A673 (cell line): ENCODE measurements around the gene GNAT1.

Experiments used
- EZH2 ChIP-seq: fragments of 200-600 bp; sonication (generic); IDR thresholded peaks from 2 replicates; pipeline ENCODE4 v1.6.1; 2017; ENCODE audit warnings: borderline replicate concordance, low read depth, mild to moderate bottlenecking, mixed read lengths, antibody characterized with exemption, low read length; ENCODE audit not compliant: poor library complexity, severe bottlenecking
- TF ChIP-seq, protein P1 (sequence below): fragments of 300-800, 200-600 bp; sonication (generic); conservative IDR thresholded peaks from 2 replicates; pipeline ENCODE4 v1.5.1; 2017; ENCODE audit warnings: low read depth, mild to moderate bottlenecking, antibody characterized with exemption, low read length, moderate library complexity, mixed read lengths

DNA sequence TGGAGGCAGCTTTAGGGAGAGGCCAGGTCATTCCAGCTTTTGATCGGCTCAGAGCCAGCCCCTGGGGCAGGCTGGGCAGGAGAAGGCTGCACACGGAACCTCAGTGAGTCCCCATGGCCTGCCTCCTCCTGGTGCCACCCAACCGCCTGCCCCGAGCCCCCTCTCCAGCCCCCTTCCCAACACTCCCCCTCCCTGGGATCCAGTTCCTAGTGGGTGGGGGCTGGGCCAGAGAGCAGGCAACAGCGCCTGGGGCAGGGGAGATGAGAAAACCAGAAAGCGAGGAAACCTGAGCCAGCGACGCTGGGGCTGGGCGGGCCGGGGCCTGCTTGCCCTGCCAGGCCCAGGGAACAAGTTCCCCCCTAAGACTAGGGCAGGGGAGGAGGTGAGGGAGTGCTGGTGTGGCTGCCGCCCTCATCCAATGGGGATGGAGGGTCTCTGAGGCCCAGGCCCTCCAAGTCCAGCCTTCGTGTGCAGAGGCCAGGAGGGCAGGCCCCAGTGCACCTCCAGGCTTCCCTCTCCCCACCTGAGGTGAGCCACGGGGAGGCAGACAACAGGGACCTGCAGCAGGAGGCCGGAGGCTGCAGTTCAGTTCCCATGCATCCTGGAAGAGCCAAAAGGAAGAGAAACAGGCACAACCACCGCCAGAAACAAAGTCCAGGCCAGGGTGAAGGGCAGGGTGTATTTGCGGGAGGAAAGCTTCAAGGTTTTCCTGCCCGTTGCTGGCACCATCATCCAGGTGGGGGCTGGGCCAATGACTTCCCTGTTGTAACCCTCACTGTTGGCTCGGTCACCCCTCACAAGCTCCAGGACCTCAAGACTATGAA lies 40.3 kb upstream of the GNAT1 start:
- TF ChIP-seq, protein P1, sequence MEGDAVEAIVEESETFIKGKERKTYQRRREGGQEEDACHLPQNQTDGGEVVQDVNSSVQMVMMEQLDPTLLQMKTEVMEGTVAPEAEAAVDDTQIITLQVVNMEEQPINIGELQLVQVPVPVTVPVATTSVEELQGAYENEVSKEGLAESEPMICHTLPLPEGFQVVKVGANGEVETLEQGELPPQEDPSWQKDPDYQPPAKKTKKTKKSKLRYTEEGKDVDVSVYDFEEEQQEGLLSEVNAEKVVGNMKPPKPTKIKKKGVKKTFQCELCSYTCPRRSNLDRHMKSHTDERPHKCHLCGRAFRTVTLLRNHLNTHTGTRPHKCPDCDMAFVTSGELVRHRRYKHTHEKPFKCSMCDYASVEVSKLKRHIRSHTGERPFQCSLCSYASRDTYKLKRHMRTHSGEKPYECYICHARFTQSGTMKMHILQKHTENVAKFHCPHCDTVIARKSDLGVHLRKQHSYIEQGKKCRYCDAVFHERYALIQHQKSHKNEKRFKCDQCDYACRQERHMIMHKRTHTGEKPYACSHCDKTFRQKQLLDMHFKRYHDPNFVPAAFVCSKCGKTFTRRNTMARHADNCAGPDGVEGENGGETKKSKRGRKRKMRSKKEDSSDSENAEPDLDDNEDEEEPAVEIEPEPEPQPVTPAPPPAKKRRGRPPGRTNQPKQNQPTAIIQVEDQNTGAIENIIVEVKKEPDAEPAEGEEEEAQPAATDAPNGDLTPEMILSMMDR = no peak
- TF ChIP-seq EZH2 = no peak
